GM19099 (cell line): Measurements from ENCODE around the gene CCNK.

Source experiments
- POLR2A ChIP-seq: IDR thresholded peaks from 3 replicates; pipeline ENCODE4 v1.6.1; 2011; ENCODE audit warnings: low read depth; ENCODE audit not compliant: insufficient read length; ENCODE audit errors: extremely low read depth

Gene CCNK

GRCh38 chr14:99541211-99541610, 60.0 kb downstream of the CCNK start:
- TF ChIP-seq POLR2A = no peak

GRCh38 chr14:99541677-99542470, 60.7 kb downstream of the CCNK start:
- TF ChIP-seq POLR2A = no peak

- TF ChIP-seq POLR2A = no peak
These were observed 61.4 kb downstream of the CCNK start for GRCh38 chr14:99542566-99542965.

GRCh38 chr14:99543370-99543769, 62.2 kb downstream of the CCNK start:
- no peak for TF ChIP-seq POLR2A

GRCh38 chr14:99543985-99544384, 62.8 kb downstream of the CCNK start:
- TF ChIP-seq POLR2A = no peak

GRCh38 chr14:99544991-99545390, 63.8 kb downstream of the CCNK start:
- no peak for TF ChIP-seq POLR2A

- no peak for TF ChIP-seq POLR2A
These were observed 64.4 kb downstream of the CCNK start for GRCh38 chr14:99545586-99545985.

GRCh38 chr14:99546234-99546879, 65.1 kb downstream of the CCNK start:
- TF ChIP-seq POLR2A = no peak

GRCh38 chr14:99548255-99548654, 67.0 kb downstream of the CCNK start:
- no peak for TF ChIP-seq POLR2A

- no peak for TF ChIP-seq POLR2A
These were observed 67.8 kb downstream of the CCNK start for GRCh38 chr14:99548871-99549515.

GRCh38 chr14:99549684-99550083, 68.5 kb downstream of the CCNK start:
- TF ChIP-seq POLR2A = no peak

- no peak for TF ChIP-seq POLR2A
These were observed 69.3 kb downstream of the CCNK start for GRCh38 chr14:99550387-99550992.

GRCh38 chr14:99551034-99551922, 70.1 kb downstream of the CCNK start:
- TF ChIP-seq POLR2A = no peak

GRCh38 chr14:99552021-99552553, 70.9 kb downstream of the CCNK start:
- no peak for TF ChIP-seq POLR2A
